Astrocyte of the spinal cord (primary cell): ENCODE data around the gene MUC22.
"Not testable (repeated sequence)": the region's sequence is repeated elsewhere in the genome, so short reads cannot be mapped to it uniquely, and the experiment has no call there.

Source experiments
- DNase-seq: peaks from one replicate; pipeline ENCODE4 v3.0.0; 2011; ENCODE audit warnings: low read depth, low spot score
- H3K4me3 ChIP-seq: 2 replicates; pipeline ENCODE4 v1.5.1; 2011; ENCODE audit warnings: low read depth, mild to moderate bottlenecking, low read length, moderate library complexity
- CTCF ChIP-seq: IDR thresholded peaks from 2 replicates; pipeline ENCODE4 v1.5.1; 2012; ENCODE audit warnings: low read depth, mild to moderate bottlenecking, low read length, inconsistent platforms
- in situ Hi-C: cut with HindIII; loops from 2 replicates; pipeline ENCODE4 v1.10.0; 2017; ENCODE audit warnings: low sequenced_read_pairs

MUC22 gene

GRCh38 chr6:31049518-31049917 is 39.2 kb downstream of the MUC22 start:
- no peak overlapping the region for H3K4me3 ChIP-seq
- no peak for TF ChIP-seq CTCF
- in situ Hi-C loops, result no loop called here
- DNase-seq, result no peak

- in situ Hi-C loops, H3K4me3 ChIP-seq, DNase-seq: not testable (repeated sequence)
Measured at GRCh38 chr6:31053187-31053586, 42.9 kb downstream of the MUC22 start.

GRCh38 chr6:31053873-31054272 is 43.6 kb downstream of the MUC22 start:
- no peak overlapping the region for H3K4me3 ChIP-seq
- in situ Hi-C loops, result no loop called here
- DNase-seq, result no peak
- no peak for TF ChIP-seq CTCF

GRCh38 chr6:31055441-31055840 is 45.2 kb downstream of the MUC22 start:
- DNase-seq, result no peak
- in situ Hi-C loops, result no loop called here

GRCh38 chr6:31057426-31058003 is 47.2 kb downstream of the MUC22 start:
- TF ChIP-seq CTCF, result no peak
- H3K4me3 ChIP-seq, result no peak overlapping the region
- DNase-seq, result peak; percentile 37
- in situ Hi-C loops, result no loop called here

More at GRCh38 chr6:31055441-31055840, 45.2 kb downstream of the MUC22 start:
- no peak overlapping the region for H3K4me3 ChIP-seq
- no peak for TF ChIP-seq CTCF

- peak; percentile 93 for DNase-seq
- in situ Hi-C loops, result no loop called here
- H3K4me3 ChIP-seq, result no peak overlapping the region
- peak; percentile 53 for TF ChIP-seq CTCF
Measured at GRCh38 chr6:31058128-31058894, 48.0 kb downstream of the MUC22 start.

GRCh38 chr6:31060145-31060544 is 49.9 kb downstream of the MUC22 start:
- DNase-seq, result no peak
- no peak for TF ChIP-seq CTCF
- H3K4me3 ChIP-seq, result no peak overlapping the region
- in situ Hi-C loops, result no loop called here
